ENCODE measurements around the gene CFAP58.

Gene CFAP58, protein sequence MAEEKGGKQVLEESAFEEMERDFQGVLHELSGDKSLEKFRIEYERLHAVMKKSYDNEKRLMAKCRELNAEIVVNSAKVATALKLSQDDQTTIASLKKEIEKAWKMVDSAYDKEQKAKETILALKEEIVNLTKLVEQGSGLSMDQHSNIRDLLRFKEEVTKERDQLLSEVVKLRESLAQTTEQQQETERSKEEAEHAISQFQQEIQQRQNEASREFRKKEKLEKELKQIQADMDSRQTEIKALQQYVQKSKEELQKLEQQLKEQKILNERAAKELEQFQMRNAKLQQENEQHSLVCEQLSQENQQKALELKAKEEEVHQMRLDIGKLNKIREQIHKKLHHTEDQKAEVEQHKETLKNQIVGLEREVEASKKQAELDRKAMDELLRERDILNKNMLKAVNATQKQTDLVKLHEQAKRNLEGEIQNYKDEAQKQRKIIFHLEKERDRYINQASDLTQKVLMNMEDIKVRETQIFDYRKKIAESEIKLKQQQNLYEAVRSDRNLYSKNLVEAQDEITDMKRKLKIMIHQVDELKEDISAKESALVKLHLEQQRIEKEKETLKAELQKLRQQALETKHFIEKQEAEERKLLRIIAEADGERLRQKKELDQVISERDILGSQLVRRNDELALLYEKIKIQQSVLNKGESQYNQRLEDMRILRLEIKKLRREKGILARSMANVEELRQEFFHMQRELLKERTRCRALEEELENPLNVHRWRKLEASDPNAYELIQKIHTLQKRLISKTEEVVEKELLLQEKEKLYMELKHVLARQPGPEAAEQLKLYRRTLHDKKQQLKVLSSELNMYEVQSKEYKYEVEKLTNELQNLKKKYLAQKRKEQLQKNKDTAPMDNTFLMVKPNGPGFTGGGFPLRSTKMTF

DNA sequence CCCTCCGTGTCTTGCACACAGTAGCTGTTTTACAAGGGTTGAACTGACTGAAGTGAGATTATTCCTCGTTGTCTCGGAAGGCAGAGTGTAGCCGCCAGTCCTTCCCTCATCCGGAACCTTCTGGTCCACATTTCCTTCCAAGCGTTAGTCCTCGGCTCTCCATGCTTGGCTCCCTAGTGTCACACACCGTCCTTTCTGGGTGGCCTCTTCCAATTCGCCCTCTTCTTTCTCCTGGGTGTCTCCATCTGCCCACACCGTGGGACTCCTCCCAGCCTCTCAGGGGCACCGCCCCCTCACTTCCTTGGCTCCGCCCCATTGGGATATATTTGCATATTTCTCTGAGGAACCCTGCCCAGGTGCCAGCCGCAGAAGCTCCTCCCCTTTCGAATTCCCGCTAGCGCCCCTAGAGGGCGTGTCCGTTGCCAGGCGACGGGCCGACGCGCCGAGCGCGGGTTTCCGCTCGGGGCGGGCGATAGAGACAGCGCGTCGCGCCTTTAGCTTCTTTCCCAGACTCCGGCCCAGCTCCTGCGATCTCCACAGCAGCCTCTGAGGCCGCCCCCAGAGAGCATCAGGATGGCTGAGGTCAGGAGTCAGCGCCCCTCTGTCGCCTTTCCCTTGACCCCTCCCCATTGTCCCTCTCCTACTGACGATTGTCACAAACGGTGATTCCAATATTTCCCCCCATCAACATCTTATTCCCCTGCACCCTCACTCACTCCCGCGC, at the start of gene CFAP58:
Gene CFAP58 (plus strand): TSS at position 509 of the 724 bp plus-strand sequence. CDS start 65 bp downstream, at position 574.
- peak in 12 of 14 donors; percentile 34 to 79 (median 64) for DNase-seq

DNA sequence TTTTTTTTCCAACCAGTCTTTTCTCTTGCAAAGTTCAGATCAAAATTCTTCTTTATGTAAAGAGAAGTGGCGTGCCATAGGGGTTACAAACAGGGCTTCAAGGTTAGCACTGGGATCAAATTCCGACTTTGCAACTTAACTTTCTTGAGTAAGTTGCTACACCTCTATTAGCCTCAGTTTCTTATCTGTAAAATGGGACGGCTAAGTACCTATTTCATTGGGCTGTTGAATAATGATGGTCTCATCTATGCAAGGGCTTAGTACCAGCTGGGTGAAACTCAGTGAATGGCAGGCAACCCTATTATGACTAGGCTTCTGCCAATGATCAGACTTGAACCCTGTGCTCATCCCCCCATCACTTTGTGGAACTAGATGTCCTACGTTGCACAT, 49.3 kb upstream of the CFAP58 start:
- DNase-seq, result no peak

DNA sequence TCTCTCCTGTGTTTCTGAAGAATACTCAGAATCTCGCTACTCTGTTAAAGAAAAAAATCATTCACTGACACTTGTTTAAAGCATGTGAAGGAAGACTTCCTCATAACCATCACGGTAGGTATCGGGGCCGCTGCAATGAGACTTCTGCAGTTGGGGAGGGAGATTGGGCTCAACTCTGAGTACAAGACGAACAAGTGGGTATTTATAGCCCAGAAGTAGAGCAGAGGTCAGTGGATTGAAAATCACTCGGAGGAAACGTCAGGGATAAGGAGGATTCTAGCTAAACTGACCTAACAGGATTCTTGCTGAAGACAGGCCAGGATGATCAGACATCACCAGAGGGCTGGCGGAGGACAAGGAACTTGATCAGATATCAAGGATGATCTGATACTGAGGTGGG, 48.7 kb upstream of the CFAP58 start:
- no peak for DNase-seq

DNA sequence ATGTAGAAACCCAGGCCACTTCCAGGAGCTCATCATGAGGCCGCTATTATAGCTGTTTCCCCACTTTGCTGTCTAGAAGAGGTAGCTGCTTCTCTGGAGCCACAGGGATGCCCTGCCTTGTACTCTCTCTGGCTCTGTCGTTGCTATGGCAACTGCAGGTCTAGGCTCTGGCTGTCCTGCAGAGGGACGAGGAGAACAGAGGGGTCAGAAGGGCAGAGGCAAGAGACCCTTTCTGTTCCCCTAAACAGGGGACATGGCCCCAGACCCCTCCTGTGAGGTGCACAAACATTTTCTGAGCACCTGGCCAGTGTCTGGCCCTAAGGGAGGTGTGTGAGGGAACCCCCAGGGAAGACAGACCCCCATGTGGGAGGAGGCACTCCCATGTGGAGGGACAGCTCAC, 46.7 kb upstream of the CFAP58 start:
- no peak for DNase-seq

DNA sequence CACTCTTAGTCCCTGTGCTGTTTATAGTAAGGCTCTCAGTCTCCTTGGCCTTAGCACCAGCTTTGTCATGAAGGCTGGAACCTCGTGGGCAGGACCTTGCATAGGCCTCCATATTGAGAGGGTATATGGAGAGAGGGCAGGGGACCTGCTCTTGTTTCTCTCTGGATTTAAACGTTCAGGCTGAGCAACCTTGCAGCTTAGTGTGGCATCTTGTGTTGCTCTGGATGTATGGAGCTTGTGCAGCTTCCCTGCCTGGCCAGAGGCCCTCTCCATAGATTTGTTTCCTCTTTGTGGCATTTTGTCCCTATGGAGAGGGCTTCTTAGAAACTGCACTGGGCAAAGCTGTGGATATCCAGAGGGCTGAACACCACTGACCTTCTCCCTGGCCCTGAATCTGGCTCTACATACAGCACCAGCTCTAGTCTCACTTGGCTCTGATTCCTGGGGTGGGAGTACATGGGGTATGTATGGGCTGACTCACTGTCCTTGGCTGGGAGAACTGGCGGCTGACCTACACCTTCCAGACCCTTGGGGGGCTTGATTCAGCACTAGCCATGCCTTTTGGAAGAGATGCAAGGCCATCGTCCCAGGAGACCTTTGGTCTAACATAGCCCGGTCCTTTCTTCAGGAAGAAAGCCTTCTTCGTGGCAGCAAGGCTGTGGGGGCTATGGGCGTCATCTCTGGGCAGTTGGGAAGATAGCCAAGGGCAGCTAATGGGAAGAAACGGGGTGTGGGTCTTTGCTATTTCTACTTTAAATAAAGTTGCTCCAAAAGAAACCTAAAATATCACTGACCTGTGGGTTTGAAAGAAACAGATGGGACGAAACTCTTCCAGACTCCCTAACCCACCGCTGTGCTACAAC, 45.8 kb upstream of the CFAP58 start:
- no peak for DNase-seq

DNA sequence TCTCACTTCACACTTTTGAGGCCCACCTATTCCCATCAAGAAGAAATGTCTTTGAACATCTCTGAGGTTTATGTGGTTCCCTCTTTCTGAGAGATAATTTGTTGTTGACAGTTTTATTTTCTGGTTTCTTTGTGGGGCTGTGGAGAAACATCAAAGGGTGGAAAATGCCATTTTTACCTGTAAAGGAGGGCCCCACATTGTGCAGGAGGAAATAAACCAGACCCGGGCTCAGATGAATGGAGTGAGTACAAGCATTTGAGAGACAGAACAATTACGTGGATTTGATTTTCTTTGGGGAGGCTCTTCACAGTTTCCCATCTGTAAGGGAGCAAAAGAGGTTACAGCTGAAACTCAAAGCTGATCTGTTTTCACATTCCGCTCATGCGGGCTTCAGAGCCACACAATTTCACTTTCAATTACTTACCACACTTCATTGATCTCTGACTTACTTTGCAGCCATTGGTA, 45.2 kb upstream of the CFAP58 start:
- no peak for DNase-seq

DNA sequence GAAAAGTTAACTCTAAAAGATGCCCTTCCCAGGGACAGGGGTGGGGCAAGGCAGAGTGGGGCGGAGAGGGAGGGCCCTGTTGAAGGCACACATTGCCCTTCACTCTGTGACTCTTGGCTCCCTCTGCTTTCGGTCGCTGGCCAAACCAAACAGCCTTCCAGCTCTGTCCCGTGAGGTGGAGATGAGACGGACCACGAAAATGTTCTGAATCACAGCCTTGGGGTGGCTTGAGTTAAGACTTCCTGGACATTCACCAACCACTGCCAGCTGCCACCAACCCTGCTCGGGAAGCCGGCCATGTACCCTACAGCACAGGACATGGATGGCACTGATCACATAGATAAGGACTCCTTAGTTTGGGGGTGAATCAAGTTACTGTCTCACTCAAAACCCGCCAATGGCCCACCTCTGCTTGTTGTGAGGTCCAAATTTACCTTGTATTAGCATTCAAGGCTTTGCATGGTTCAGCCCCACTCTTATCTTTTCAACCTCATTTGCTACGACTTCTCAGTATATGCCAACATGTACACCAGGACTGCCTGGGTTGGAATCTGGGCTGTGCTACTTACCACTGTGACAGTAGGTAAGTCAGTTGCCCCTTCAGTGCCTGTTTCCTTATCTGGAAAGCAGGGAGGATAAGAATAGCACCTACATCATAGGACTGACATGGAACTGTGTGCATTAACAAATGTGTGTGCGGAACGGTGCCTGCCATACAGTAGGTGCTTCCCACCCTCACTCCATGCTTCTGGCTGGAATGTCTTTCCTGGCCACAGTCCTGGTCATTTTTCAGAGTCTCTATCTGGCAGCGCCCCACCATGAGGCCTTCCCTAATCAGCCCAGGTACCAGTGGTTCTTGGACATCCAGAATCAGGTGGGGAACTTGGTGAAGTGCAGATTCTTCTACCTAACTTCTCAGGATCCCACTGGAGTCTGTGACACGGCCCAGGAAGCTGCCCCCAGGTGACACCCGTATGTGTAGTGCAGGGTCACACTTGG, 43.4 kb upstream of the CFAP58 start:
- peak in 3 of 14 donors; percentile 11 to 46 (median 23) for DNase-seq

DNA sequence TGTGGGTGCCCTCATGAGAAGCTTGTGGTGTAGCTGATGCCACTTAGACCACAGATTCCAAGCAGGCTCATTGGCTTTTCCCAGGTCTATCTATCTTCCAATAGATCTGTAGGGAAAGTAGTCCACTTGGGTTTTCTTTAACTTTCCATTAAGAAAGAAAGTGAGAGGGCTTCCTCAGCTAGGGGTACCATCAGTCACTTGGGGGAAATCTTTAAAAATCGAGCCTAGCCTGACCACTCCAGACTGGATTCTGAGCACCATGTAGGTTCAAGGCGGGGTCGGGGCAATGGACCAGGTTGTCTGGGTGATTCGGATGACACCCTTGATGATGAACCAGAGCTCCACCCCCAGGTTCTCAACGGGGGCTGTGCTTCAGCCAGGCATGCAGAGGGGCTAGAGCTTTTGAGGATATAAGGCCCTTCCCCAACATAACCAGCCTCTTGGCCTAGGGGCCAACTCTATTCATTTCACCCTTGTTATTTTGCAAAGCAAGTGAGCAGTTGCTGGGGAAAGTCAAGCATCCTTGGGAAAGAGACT, 42.4 kb upstream of the CFAP58 start:
- DNase-seq, result no peak

DNA sequence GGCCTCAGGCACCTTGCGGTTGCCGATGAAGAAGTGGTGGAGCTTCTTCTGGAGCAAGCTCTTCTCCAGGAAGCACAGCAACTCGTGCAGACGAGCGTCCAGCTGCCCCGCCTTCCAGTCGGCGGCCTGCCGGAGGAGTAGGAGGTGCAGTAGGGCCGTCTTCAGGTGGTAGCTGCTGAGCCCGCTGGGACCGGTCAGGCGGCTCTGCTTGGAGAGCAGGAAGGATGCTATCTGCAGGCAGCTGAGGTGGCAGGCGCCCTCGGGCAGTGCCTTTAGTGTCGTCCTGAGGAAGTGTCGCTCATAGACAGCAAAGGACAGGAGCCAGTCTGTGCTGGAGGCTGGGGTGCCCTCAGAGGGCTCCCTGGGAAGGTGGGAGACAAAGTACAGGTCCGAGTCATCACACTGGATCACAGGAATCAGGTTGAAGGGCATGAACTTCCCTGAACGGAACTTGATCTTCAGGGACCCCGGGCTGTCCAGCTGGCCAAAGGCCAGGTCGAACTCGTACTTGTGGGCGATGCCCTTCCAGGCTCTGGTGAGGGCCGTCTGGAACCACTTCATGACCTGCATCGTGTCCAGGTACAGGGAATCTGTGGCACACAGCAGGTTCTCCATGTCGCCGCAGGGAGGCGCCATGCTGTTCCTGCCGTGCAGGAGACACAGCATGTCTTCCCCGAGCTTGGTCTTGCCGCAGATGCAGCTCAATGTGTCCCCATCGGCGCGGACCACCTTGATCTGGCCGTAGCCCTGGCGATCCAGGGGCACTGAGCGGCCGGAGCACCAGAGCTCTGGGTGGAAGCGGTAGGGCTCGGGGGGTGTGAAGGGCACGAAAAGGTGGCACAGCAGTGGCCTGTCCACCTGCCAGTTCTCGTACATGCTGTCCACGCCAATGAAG, 38.8 kb upstream of the CFAP58 start:
- no peak for DNase-seq

DNA sequence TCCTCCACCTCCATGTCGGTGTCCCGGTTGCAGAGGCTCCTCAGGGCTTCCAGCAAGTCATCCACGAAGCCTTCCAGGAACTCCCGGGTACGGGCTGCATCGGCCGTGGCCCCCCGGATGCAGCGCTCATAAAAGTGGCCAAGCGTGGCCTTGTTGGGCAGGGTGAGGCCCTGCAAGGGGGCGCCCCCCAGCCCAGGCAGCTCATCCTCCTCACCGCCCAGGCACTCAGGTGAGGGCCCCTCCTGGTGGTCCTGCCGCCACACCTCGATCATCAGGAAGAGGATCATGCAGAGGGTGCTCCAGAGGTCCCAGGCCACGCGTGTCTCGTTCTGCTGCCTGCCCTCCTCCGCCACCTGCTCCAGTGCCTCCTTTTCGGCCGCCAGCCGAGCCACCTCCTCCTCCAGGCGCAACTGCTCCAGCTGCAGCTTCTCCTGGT, 38.1 kb upstream of the CFAP58 start:
- DNase-seq, result no peak

DNA sequence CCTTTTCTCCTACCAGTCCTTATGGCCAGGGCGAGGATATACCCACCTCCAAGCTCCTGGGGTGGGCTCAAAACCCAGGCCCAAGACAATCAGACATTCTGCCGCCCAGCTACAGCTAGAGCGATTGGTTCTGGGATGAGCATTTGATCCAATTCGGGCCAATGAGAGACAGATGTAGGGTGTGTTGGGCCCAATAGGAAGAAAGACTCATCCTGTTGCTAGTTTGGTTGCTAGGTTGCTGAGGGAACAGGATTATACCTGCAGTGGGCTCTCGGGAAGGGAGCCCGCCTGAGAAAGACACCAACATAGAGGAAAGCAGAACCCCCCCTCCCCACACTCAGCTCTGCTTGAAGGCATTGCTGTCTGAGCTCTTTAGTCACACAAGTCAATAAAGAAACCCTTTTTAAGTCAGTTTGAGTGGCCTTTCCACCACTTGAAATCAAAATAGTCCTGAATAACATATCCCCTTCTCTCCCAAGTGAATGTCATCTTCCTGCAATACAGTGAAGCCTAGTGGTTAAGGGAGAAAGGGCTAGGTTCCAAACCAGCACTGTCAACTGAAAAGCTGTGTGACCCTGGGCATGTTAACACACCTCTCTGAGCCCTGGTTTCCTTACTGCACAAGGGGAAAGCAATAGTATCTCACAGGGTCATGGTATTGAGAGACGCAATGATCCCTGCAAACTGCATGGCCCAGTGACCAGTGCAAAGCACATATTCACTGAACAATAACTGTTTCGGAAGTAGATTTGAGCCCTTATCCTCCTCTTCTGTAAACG, 37.1 kb upstream of the CFAP58 start:
- DNase-seq, result no peak

DNA sequence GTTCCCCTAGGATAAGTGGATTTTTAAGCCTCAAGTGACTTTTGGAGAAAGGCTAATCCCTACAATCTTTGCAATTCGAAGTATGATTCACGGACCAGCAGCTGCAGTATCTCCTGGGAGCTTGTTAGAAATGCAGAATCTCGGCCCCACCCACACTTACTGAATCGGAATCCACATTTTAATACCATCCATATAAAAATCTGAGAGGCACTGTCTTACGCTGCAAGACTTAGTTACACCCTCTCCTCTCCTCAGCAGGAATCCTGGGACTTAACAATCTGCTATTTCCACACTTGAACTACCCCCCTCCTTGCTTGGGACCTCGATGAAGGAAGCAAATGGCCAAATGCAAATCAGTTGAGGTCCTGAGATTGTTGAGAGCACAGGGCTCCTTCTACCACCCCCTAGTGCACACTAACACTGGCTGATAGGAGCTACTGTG, 36.3 kb upstream of the CFAP58 start:
- no peak for DNase-seq

DNA sequence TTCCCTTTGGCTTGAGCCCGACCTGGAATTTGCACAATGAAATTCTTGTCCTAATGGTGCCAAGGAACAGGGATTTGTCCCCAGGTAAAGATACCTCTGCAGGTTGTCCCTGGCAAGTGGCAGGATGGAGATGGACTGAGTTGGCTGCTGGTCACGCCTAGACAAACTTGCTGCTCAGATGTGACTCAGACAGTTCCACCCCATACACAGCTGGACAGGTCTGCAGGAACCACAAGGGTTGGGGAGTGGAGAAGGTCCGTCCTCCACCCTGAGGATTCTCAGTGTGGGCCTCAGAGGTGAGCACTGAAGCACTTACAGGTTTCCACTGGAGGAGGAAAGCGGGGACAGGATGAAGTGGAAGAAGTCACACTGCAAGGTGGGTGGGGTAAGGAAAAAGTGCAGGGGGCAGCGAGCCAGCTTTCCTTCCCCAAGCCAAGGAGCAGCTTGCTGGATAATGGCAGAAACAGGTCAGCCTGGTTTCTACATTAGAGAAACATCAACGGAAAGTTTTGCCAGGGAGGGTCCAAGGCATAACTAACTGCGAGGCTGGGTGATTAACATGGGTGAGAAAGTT, 35.8 kb upstream of the CFAP58 start:
- DNase-seq, result no peak

DNA sequence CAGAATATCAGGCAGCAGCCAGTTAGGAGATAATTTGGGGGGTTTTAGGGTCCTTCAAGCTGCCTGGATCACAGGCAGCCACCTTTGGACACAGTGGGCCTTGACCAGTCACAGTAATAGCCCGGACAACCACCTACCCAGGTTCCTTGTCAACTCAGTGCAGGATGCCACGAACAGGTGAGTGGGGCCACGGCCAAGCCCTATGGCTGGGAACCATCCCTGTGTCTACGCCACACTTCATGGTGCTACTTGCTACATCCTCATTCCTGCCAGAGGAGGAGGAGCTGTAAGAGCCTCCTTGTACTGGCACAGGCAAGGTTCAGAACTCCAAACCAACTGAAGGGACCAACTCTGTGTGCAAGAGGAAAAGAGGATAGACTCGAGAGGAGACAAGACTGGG, 35.3 kb upstream of the CFAP58 start:
- no peak for DNase-seq

DNA sequence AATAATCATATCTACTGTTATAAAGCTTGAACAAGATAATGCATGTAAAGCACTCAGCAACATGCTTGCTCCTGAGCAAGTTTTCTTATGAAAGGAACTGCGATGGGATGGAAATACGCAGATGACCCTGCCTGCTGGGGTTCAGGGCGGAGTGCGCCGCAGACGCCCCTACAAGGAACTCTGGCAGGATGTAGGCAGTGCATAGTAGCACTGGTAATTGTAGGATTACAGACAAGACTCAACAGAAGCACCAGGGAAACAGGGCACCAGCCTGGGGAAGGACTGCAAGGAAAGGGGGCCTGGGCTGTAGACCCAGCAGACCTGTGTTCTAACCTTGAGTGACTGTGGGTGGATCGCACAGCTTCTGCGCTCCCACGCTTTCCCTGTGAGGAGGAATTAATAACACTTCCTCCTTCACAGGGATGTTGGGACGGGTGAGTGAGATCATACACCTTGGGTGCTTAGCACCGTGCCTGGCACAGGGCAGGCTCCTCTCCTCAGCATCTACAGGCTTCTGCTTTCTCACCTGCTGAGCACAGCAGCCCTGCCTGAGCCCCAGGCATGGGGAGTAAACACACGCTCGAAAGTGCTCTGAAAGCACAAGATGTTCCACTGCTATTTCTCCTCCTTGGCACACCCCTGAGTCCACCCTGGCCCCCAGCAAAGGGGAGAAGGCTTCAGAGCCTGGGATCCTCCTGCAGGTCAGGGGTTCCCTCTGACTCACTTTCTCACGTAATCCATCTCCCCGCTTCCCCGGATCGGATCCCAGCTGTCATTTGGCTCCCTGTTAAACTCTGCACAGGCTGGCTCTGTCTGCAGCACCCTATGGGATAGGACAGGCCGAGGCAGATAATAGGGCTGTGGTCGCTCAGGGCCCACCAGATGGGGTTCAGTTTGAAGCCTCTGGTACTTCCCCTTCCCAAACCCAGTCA, 34.6 kb upstream of the CFAP58 start:
- DNase-seq, result no peak

DNA sequence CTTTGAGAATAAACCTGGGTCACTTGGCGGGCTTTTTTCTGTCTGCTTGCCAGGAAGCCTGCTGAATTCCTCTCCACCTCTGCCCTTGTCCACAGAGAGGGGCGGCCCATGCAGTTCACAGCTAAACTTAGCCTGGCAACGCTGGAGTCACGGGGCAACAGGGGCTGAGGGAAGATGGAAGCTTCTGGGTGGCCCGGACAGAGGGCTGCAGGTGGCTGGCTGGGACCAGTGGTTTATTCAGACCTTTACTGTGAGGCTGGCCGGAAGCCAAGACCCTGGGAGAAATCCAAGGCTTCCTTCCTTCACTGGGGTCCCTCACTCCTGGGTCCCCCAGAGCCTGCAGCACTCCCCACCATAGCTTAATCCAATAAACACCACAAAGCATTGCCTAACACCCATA, 32.4 kb upstream of the CFAP58 start:
- no peak for DNase-seq
